SH-SY5Y (cell line): Measurements from ENCODE around the gene ST3GAL5.

ENCODE experiments used
- GATA2 ChIP-seq: IDR thresholded peaks from 2 replicates; pipeline ENCODE4 v1.6.1; 2011; ENCODE audit warnings: mild to moderate bottlenecking, low read depth, low read length
- GATA3 ChIP-seq: IDR thresholded peaks from 2 replicates; pipeline ENCODE4 v1.6.1; 2011; ENCODE audit warnings: low read depth, mild to moderate bottlenecking, low read length, moderate library complexity

Gene ST3GAL5

GRCh38 chr2:85888684-85889626 is at the start of gene ST3GAL5:
Gene ST3GAL5 (minus strand): TSS chr2:85888990. CDS start chr2:85888905, 85 bp downstream.
- no peak for TF ChIP-seq GATA3
- no peak for TF ChIP-seq GATA2

GRCh38 chr2:85938456-85938855 is 49.7 kb upstream of the ST3GAL5 start:
- TF ChIP-seq GATA3 (no peak), GATA2 (no peak)

- TF ChIP-seq GATA2 (no peak), GATA3 (no peak)
Measured at GRCh38 chr2:85937069-85937439, 48.3 kb upstream of the ST3GAL5 start.

- TF ChIP-seq GATA2 (no peak), GATA3 (no peak)
Measured at GRCh38 chr2:85936421-85937068, 47.8 kb upstream of the ST3GAL5 start.

GRCh38 chr2:85935746-85936208 is 47.0 kb upstream of the ST3GAL5 start:
- TF ChIP-seq GATA3 (no peak), GATA2 (no peak)

- no peak for TF ChIP-seq GATA2
- TF ChIP-seq GATA3: no peak
Measured at GRCh38 chr2:85935170-85935745, 46.5 kb upstream of the ST3GAL5 start.

- TF ChIP-seq GATA3: no peak
- TF ChIP-seq GATA2: no peak
Measured at GRCh38 chr2:85933753-85934594, 45.2 kb upstream of the ST3GAL5 start.

GRCh38 chr2:85930129-85931124 is 41.6 kb upstream of the ST3GAL5 start:
- TF ChIP-seq GATA3 (no peak), GATA2 (no peak)

GRCh38 chr2:85929096-85930050 is 40.6 kb upstream of the ST3GAL5 start:
- no peak for TF ChIP-seq GATA3
- no peak for TF ChIP-seq GATA2

- TF ChIP-seq GATA3: no peak
- no peak for TF ChIP-seq GATA2
Measured at GRCh38 chr2:85926931-85927661, 38.3 kb upstream of the ST3GAL5 start.

- no peak for TF ChIP-seq GATA3
- no peak for TF ChIP-seq GATA2
Measured at GRCh38 chr2:85926526-85926925, 37.7 kb upstream of the ST3GAL5 start.

- TF ChIP-seq GATA2 (no peak), GATA3 (no peak)
Measured at GRCh38 chr2:85925216-85925671, 36.5 kb upstream of the ST3GAL5 start.
